Stomach smooth muscle (tissue), 2 donors: ENCODE results near the gene DHX15.

Source experiments
- H3K27ac ChIP-seq: one replicate; pipeline ENCODE4 v1.7.0; 2013; ENCODE audit warnings: mild to moderate bottlenecking, low read length, inconsistent platforms
- H3K27me3 ChIP-seq, 2 donors: one replicate each; pipeline ENCODE4 v1.7.0; 2013; ENCODE audit warnings: low read length in 2 of 2; ENCODE audit not compliant: insufficient read depth in 2 of 2, control insufficient read depth in 1 of 2
- H3K36me3 ChIP-seq, 2 donors: one replicate each; pipeline ENCODE4 v1.7.0; 2013; ENCODE audit warnings: low read length in 2 of 2; ENCODE audit not compliant: control insufficient read depth in 2 of 2, insufficient read depth in 2 of 2
- H3K4me1 ChIP-seq: one replicate; pipeline ENCODE4 v1.7.0; 2013; ENCODE audit warnings: low read length; ENCODE audit not compliant: control insufficient read depth, insufficient read depth
- H3K4me3 ChIP-seq, 2 donors: one replicate each; pipeline ENCODE4 v1.7.0; 2013; ENCODE audit warnings: low read length in 2 of 2
- H3K9ac ChIP-seq, 2 donors: one replicate each; pipeline ENCODE4 v1.7.0; 2013; ENCODE audit warnings: low read length in 2 of 2, mild to moderate bottlenecking in 1 of 2
- H3K9me3 ChIP-seq, 2 donors: one replicate each; pipeline ENCODE4 v1.7.0; 2013; ENCODE audit warnings: low read length in 2 of 2; ENCODE audit not compliant: control insufficient read depth in 2 of 2
- donor health status: healthy.
- donor health status: Pancreatic carcinoma.

DHX15 gene

GRCh38 chr4:24489870-24490269, 94.5 kb downstream of the DHX15 start:
- Histone ChIP-seq H3K9ac (no peak overlapping the region), H3K4me1 (peaks cover 3% of the 10 kb centered on the region), H3K4me3 (no peak overlapping the region), H3K27me3 (no peaks in the 10 kb centered on the region), H3K27ac (no peak overlapping the region), H3K9me3 (peaks cover 0 to 4% of the 10 kb centered on the region in 2 donors), H3K36me3 (no peaks in the 10 kb centered on the region)

- H3K4me3 ChIP-seq: peak overlapping the region in 1 of 2 donors; percentile 35
- H3K9ac ChIP-seq: no peak overlapping the region
- no peaks in the 10 kb centered on the region for H3K27me3 ChIP-seq
- peaks cover 3% of the 10 kb centered on the region for H3K4me1 ChIP-seq
- no peaks in the 10 kb centered on the region for H3K36me3 ChIP-seq
- H3K27ac ChIP-seq: no peak overlapping the region
- no peaks in the 10 kb centered on the region for H3K9me3 ChIP-seq
These were observed 95.8 kb downstream of the DHX15 start for GRCh38 chr4:24488399-24489164.

GRCh38 chr4:24482871-24483270, 101.5 kb downstream of the DHX15 start:
- Histone ChIP-seq H3K27me3 (peaks cover 0 to 2% of the 10 kb centered on the region in 2 donors), H3K27ac (no peak overlapping the region), H3K4me3 (no peak overlapping the region), H3K9me3 (no peaks in the 10 kb centered on the region), H3K4me1 (peaks cover 2% of the 10 kb centered on the region), H3K36me3 (no peaks in the 10 kb centered on the region), H3K9ac (no peak overlapping the region)

GRCh38 chr4:24477919-24478318, 106.4 kb downstream of the DHX15 start:
- no peaks in the 10 kb centered on the region for H3K9me3 ChIP-seq
- H3K27me3 ChIP-seq: peaks cover 0 to 4% of the 10 kb centered on the region in 2 donors
- H3K27ac ChIP-seq: no peak overlapping the region

More at GRCh38 chr4:24477919-24478318, 106.4 kb downstream of the DHX15 start:
- no peak overlapping the region for H3K4me3 ChIP-seq
- peaks cover 7% of the 10 kb centered on the region for H3K4me1 ChIP-seq
- H3K36me3 ChIP-seq: no peaks in the 10 kb centered on the region
- H3K9ac ChIP-seq: no peak overlapping the region
